ENCODE data around the gene ATP1A3.

The ATP1A3 gene

DNA sequence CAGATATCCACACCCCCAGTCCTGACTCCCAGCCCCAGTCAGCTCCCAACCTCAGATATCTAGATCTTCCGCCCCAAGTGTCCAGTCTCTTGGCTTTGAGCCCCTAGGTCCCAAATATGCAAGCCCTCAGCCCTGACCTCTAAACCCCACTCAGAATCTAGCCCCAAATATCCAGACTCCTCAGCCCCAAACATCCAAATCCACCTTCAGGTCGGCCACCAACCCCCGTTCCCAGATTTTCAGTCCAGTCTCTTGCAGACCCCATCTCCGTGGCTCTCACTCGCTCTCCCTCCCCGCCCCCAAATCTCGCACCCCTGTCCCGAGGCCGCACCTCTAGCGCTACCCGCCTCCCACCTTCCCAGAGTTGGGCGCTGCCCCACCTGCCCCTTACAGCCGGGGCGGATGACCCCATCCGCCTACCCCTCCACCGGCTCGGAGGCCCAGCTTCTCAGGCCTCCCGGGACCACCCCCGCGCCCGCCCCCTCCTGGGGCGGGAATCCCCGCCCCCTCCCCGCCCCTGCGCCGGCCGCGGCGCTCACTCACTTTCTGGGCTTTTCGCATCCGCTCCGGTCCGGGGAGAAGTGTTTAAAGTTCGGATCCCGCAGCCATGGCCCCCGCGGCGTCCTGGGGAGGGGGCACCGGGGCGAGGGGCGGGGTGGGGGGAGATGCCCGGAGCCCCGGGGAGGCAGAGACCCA lies 66.4 kb downstream of the ATP1A3 start:
- no peak for DNase-seq

DNA sequence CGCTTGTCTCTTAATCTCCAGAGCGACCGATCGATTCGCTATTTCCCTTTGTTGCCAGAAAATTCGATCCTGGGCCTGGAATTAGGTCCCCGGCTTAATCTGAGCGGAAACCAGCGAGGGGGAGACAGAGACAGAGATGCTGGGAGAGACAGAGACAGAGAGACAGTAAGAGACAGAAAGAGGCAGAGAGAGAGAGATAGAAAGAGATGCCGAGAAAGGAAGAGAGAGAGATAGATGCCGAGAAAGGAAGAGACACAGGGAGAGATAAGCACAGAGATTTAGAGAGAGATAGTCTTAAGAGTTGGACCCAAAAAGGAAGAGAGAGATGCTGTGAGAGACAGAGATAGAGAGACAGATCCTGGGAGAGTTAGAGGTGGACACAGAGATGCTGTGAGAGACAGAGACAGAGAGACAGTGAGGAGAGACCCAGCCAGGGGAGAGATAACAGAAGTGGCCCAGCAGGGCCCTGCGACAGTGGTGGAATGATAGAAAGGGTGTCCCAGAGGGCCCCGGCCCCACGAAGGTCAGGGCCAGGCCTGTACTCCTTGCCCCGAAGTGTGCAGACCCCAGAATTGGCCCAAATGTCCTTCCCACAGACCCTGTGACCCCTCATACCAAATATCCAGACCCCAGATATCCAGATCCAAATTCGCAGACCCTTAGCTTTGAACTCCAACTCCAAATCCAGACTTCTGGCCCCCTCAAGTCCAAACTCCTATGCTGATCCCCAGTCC lies 67.1 kb downstream of the ATP1A3 start:
- DNase-seq, result no peak

DNA sequence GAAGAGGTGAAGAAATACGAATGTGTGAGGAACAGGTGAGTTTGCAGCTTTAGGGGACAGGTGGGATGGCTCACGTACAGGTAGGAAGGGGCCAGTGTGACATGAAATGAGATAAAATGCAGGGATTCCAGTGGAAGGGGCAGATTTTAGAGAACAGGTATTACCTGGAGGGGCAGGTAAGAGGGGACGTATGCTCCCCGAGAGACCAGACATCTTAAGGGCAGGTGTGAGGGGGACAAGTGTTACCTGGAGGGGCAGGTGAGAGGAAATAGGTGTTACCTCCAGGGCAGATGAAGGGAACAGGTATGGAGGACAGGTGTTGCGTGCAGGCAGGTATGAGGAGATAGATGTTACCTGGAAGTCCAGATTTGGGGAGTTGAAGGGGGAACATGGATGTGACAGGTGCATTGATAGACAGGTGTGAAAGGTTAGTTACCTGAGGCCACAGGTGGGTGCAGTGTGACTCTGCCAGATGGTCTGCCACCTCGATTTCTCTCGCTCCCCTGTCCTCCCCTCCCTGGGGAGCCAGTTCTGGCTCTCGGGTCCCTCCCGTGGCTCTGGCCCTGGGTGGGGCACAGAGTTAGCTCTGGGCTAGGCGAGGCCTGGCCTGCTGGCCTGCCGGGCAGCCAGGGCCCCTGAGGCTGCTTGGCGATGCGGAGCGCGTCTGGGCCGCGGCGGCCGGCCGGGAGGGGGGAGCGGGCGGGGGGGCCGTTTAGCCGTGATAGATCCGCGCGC lies 67.8 kb downstream of the ATP1A3 start:
- DNase-seq, result no peak

DNA sequence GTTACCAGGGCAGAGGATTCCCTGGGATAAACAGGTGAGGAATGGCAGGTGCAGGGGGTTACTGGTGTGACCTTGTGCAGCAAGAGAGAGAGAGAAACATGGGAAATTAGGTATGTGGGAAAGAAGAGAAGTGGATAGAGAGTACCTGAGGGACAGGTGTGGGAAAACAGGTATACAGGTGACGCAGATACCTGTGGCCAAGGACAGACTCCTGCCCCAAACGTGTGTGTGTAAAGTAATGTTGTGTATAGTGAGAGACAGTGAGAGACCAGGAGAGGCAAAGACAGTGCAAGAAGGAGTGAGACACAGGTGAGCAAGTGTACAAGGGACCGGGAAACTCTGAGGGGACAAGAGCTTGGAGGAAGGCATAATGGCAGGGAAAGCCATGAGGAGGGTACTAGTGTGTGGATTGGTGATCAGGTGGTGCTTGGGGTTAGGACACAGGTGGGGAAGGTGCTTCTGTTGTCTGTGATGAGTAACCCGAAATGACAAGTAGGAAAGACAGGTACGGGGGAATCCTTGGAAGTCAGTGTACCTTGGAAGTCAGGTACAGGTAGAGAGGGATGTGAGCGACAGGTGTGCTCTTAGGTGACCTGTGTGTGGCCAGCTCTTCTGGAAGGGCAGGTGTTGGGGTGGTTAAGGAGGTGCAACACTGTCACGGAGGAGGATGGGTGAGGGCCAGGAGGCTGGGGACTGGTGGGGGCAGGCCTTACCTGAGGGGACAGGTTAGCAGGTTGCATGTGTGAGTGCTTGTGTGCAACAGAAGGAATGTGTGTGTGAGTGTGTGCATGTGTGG lies 68.6 kb downstream of the ATP1A3 start:
- DNase-seq, result no peak

DNA sequence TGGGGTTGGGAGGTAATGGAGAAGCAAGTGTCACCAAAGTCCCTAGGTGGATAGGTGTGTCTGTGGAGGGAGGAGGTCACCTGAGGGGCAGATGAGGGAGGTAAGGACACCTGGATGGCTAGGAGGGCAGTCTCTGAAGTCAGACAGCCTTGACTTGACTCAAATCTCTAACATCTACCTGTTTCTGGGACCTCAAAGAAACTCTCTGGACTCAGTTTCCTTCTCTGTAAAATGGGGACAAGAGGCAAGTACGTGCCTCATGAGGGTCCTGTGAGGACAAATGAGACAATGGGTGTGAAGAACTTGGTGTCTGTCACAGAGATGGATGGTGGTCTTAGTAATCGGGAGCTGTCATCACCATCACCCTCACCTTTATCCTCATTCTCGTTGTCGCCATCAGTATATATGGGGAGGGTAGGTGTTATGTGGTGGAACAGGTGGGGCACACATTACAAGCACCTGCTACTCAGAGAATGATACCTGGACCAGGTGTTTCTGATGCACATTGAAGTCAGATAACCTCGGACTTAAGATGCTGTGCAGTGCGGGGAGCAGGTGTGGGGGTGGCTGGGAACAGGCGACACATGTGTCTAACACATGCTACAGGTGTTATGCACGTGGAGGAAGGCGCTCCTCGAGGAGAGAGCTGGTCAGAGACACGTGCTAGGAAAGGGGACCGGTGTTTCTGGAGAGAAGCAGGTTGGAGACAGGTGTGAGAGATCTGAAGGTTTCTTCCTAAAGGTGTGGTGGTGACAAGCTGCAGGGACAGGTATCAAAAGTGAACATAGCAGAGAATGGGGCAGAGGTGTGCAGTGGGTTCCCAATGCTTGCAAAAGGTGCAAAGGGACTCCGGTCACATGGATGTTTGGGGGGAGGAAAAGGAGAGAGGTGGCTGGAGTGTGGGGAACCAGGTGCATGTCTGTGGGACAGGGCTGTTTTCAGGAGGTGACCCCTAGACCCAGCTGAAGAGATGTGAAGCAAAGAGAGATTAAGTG lies 69.6 kb downstream of the ATP1A3 start:
- DNase-seq, result no peak

DNA sequence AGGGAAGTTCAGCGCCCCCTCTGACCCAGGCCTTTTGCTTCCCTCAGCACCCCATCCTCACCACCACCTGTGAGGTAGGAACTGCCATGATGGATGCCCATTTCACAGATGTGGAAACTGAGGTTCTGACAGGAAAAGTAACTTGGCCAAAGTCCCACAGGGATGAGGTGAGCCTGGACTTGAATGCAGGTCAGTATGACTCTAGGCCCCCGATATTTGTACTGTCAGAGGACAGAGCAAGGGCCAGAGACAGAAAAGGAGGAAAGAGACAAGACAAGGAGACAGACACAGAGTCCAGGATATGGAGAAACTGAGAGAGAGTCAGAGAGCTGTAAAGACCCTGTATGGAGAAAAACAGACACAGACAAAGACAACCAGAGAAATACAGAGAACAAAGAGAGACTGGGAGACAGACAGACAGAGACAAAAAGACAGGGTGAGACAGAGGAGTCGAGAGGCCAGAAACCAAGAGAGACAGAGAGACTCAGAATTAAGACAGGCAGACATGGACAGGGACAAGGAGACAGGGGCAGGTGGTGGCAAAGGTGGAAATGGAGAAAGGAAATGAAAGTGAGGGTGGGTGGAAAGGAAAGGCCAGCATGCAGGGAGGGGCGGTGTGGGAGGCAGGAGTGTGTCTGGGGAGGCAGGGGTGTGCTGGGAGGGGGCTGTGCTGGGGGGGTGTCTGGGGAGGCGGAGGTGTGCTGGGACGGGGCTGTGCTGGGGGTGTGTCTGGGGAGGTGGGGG lies 70.8 kb downstream of the ATP1A3 start:
- DNase-seq, result no peak

DNA sequence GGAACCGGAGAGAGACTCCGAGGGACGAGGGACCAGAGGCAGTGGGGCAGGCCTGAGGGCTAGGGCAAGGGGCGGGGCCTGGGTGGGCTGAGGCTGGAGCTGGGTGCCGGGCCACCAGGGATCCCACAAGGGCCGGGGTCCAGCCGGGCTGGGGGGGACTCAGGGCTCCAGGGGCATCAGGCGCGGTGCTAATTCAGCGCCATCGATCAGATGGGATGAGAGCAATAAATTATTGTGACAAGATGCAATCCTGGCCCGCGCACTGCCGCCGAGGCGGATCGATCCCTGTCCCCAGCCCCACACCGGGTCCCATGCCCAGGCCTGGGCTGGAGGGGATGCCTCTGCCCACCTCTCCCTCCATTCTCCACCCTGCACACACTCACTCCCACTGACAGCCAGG lies 71.4 kb downstream of the ATP1A3 start:
- DNase-seq, result no peak

DNA sequence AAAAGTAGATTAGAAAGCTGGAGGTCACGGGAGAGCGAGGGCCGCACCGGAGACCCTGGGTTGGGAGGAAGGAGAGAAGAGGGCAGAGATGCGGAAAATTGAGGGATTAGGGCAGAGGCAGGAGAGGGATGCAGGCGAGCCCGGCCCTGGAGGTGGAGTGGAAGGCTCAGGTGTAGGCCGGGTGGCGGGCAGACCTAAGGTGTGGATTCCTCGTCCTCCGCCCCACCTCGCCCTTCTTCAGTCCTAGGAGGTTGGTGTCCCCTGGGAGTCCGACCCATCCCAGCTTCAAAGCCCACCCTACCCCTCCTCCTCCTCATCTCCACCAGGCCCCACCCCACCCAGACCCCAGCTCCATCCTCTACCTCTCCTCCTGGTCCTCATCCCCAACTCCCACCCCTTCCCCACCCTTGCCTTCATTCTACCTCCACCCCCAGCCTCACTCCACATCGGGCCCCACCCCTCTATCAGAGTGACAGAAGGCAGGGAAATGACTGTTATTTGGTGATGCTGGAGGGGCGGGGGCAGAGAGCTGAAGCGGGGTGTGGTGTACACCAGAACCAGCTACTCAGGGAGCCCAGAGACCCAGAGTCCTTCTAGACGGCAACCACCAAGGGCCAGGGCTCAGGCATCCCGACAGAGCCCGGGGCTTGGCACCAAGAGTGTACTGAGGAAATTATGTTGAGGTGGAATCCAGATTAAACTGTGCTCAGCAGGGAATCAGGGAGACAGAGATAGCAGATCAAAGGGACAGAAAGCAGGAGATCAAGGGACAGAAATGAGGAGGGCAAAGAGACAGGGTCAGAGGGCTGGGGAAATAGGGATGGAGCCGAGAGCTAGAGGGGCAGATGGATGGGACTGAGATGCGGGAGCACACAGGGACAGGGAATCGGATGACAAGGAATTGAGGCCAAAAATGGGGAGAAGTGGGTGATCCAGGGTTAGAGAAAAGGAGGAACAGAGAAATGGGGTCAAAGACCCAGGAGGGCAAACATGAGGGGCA lies 72.2 kb downstream of the ATP1A3 start:
- DNase-seq, result no peak

DNA sequence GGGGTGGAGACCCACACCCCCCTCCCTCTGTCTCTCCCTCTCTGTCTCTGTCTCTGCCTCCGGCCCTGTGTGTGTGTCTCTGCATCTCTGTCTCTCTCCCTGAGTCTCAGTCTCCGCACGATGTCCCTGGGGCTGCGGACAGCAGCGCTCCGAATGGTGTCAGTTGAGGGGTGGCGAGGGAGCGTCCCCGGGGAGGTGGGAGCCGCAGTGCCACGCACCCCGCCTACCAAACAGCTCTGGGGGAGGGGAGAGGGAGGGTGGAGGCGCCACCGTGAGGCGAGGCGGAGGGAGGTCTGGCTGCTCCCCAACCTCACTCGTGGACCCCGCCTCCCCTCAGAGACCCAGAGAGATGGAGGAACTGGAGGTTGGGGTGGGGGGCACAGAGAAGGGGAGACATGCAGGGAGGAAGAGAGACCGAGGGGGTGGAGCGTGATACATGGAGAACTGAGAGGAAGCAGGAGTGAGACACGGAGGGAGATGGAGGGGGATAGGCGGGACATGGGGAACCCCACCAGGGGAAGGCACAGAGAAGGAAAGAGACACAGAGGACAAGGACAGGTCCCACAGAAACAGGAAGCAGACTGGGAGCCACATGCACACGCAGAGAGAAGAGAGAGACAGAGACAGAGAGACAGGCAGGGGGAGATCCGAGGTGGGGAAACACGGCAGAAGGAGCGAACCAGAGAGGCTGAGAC lies 73.0 kb downstream of the ATP1A3 start:
- DNase-seq, result no peak

DNA sequence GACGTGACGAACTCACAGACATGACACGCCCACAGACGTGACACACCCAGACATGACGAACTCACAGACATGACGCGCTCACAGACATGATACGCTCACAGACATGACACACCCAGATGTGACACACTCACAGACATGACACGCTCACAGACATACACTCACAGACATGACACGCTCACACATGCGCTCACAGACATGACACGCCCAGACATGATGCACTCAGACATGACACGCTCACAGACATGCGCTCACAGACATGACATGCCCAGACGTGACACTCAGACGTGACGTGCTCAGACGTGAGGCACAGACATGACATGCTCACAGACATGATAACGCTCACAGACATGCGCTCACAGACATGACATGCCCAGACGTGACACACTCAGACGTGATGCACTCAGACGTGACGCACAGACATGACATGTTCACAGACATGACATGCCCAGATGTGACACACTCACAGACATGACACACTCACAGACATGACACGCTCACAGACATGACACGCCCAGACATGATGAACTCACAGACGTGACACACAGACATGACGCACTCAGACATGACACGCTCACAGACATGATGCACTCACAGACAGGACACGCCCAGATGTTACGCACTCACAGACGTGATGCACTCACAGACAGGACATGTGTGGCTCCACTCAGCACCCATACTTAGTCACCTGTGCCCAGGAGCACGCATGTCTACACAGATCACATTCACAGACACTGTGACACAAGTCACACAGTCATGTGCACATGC lies 73.9 kb downstream of the ATP1A3 start:
- DNase-seq, result no peak

DNA sequence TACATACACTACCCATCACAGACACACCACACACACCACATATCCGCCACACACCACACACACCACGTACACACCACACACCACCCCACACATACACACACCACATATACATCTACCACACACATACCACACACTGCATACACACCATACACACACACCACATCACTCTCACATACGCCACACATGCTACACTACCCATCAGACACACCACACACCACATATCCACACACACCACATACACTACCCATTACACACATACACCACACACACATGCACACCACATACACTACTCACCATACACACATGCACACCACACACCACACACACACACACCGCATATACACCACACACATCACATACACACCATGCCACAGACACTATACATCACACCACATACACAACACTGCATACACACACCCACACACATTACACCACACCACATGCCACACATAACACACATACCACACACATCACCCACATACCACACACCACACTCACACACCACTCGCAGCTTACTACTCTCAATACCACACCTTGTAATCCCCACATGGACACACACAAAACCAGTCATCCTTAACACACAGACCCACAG lies 75.3 kb downstream of the ATP1A3 start:
- no peak for DNase-seq

DNA sequence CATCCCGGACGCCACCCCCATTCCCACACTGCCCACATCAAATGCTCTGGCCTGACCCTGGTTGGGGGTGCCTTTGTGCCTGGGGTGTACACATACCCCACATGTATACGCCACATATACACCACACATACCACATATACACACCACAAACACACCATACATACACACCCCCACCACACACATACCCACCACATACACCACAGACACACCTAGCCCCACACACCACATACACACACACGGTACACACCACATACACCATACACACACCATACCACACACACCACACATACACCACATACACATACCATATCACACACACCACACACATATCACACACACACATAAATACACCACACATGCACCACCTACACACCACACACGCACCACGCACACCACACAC lies 75.9 kb downstream of the ATP1A3 start:
- DNase-seq, result no peak

DNA sequence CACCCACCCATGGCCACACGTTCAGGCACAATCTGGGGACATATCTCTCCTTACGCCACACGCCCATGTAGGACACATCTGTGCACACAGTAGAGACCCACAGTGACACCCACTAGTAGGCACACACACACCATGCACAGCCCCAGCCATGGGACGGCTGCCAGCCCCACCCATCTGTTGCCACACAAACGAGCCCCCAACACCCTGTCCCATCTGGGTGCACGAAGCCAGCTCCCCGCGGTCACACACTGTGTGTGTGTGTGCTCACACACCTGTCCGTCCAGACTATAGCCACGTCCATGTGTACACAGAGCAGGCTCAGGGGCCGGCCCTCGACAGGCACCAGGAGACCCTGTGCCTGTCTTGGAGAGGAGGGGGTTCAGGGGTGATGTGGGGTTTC lies 76.4 kb downstream of the ATP1A3 start:
- DNase-seq, result no peak

Measured in activated effector memory CD4-positive, alpha-beta T cell treated with Interleukin-2 at 50 U/mL for 16 hours (primary cell).